Spleen (tissue), 7 donors: Measurements from ENCODE around the gene FADS1.

Source experiments
- CTCF ChIP-seq, 11 experiments: fragments of 200-600 bp in 7 of 11; fragments of 450-650 bp in 4 of 11; sonication (generic) in 4 of 11; IDR thresholded peaks in 8 of 11; conservative IDR thresholded peaks in 3 of 11; 1 replicate in 7 of 11; 2 replicates in 4 of 11; pipeline versions ENCODE4 v1.4.0 to v1.8.0; 2016 to 2021; ENCODE audit warnings: antibody characterized with exemption in 11 of 11, inconsistent platforms in 4 of 11, mild to moderate bottlenecking in 1 of 11
- POLR2AphosphoS5 ChIP-seq, 3 donors: sonication (generic); formaldehyde crosslinking; IDR thresholded peaks; one replicate each; pipeline ENCODE4 v1.5.1; 2017; ENCODE audit warnings: antibody characterized with exemption in 3 of 3
- donor health status: DM: no; HTN: no; CAD: no; lungs with moderate emphysema.
- donor health status: DM: no; HTN: no; CAD: no.
- donor health status: DM: no; HTN: no; CAD: no.

- TF ChIP-seq CTCF (IDR thresholded peaks at IDR 0.05 in 8 of 11, conservative IDR thresholded peaks at IDR 0.05 in 3 of 11) (no peak), POLR2AphosphoS5 (IDR thresholded peaks at IDR 0.05) (no peak)
These were observed 44.8 kb downstream of the FADS1 start for GRCh38 chr11:61771985-61772455.
